HCT116 (cell line): ENCODE data around the gene MZB1. TPM values are rescaled to one million over a fixed set of nuclear protein-coding genes. Genes with fewer than 3 reads are reported as not detected.

Experiments used
- ATAC-seq: fragments of 200-7000 bp; cut with Tn5 transposase; 2 replicates; pipeline ENCODE4 v1.9.1; 2020; ENCODE audit warnings: mild to moderate bottlenecking, moderate library complexity
- BruUV-seq: library from RNA; stranded (reverse); fragments of 400-500 nt; replicated peaks from 2 replicates; lab custom pipeline; 2021; lab: Mats Ljungman, UMichigan
- CTCF ChIA-PET: fragments of 300-600 bp; sonication (Branson Sonifier 250); formaldehyde crosslinking; loops from one replicate; lab custom pipeline; 2021; ENCODE audit warnings: antibody characterized with exemption; lab: Charles Lee
- POLR2A ChIA-PET: fragments of 300-600, 350-600 bp; sonication (Branson Sonifier 250); formaldehyde crosslinking; loops from one replicate; lab custom pipeline; 2021; ENCODE audit warnings: antibody characterized with exemption; lab: Charles Lee
- RAD21 ChIA-PET, 2 experiments: fragments of 300-600 bp; sonication (Branson Sonifier 250); formaldehyde crosslinking; loops; one replicate each; lab custom pipeline; 2023; ENCODE audit warnings: low total read pairs in 2 of 2; ENCODE audit not compliant: uncharacterized antibody in 2 of 2, unreplicated experiment in 2 of 2, low non-redundant PET in 1 of 2; lab: Charles Lee
- DNase-seq: peaks from one replicate; pipeline ENCODE4 v3.0.0-alpha.2; 2010; ENCODE audit warnings: low read depth, low spot score
- H2AFZ ChIP-seq: fragments of 200-600 bp; shearing (Covaris generic), sonication (generic); 2 replicates; pipeline ENCODE4 v1.6.1; 2017; ENCODE audit warnings: low read depth, mixed run types, mixed read lengths, antibody characterized with exemption, low read length; ENCODE audit not compliant: poor library complexity, severe bottlenecking
- H3K27ac ChIP-seq: 2 replicates; pipeline ENCODE4 v1.5.1; 2012; ENCODE audit warnings: low read depth, low read length
- H3K27me3 ChIP-seq: fragments of 200-600 bp; sonication (generic); 2 replicates; pipeline ENCODE4 v1.6.1; 2016; ENCODE audit warnings: mixed run types, low read length, mixed read lengths; ENCODE audit not compliant: insufficient read depth
- H3K36me3 ChIP-seq, 2 experiments: fragments of 200-500 bp in 1 of 2; fragments of 200-600 bp in 1 of 2; sonication (Bioruptor generic) in 1 of 2; sonication (generic) in 1 of 2; 2 replicates each; pipeline versions ENCODE4 v1.5.1 to v1.6.1; 2014 to 2016; ENCODE audit warnings: low read length in 2 of 2, inconsistent platforms in 1 of 2, mixed read lengths in 1 of 2, mixed run types in 1 of 2; ENCODE audit not compliant: insufficient read depth in 2 of 2, control insufficient read depth in 1 of 2
- H3K4me1 ChIP-seq, 2 experiments: fragments of 200-600 bp in 1 of 2; sonication (generic) in 1 of 2; 2 replicates each; pipeline versions ENCODE4 v1.5.1 to v1.6.1; 2012 to 2017; ENCODE audit warnings: low read length in 2 of 2, inconsistent platforms in 1 of 2, mild to moderate bottlenecking in 1 of 2, mixed read lengths in 1 of 2, mixed run types in 1 of 2, moderate library complexity in 1 of 2; ENCODE audit not compliant: insufficient read depth in 2 of 2, control insufficient read depth in 1 of 2
- H3K4me2 ChIP-seq: fragments of 200-600 bp; sonication (generic); 2 replicates; pipeline ENCODE4 v1.6.1; 2017; ENCODE audit warnings: mixed run types, low read length, mixed read lengths
- H3K4me3 ChIP-seq, 2 experiments: fragments of 200-600 bp in 1 of 2; sonication (generic) in 1 of 2; replicated peaks in 1 of 2; 2 replicates each; pipeline ENCODE4 v1.5.1; 2011 to 2016; ENCODE audit warnings: low read length in 2 of 2, control low read depth in 1 of 2, low read depth in 1 of 2, mild to moderate bottlenecking in 1 of 2, mixed read lengths in 1 of 2, mixed run types in 1 of 2
- H3K79me2 ChIP-seq: fragments of 200-600 bp; sonication (generic); 2 replicates; pipeline ENCODE4 v1.6.1; 2017; ENCODE audit warnings: mild to moderate bottlenecking, mixed run types, low read length, moderate library complexity, mixed read lengths; ENCODE audit not compliant: insufficient read depth
- H3K9ac ChIP-seq: fragments of 200-600 bp; sonication (generic); 2 replicates; pipeline ENCODE4 v1.6.1; 2016; ENCODE audit warnings: low read length, mixed read lengths
- H3K9me2 ChIP-seq: fragments of 200-600 bp; sonication (generic), shearing (Covaris generic); 2 replicates; pipeline ENCODE4 v1.6.1; 2017; ENCODE audit warnings: mixed run types, mild to moderate bottlenecking, moderate library complexity; ENCODE audit not compliant: insufficient read depth
- H3K9me3 ChIP-seq, 2 experiments: fragments of 200-500 bp in 1 of 2; fragments of 200-600 bp in 1 of 2; sonication (Bioruptor generic) in 1 of 2; sonication (generic) in 1 of 2; 2 replicates each; pipeline ENCODE4 v1.6.1; 2014 to 2017; ENCODE audit warnings: low read length in 2 of 2, mixed read lengths in 2 of 2, inconsistent platforms in 1 of 2, low read depth in 1 of 2, mild to moderate bottlenecking in 1 of 2, mixed run types in 1 of 2, moderate library complexity in 1 of 2; ENCODE audit not compliant: control insufficient read depth in 1 of 2, insufficient read depth in 1 of 2
- H4K20me1 ChIP-seq: fragments of 200-600 bp; sonication (generic), shearing (Covaris generic); 2 replicates; pipeline ENCODE4 v1.6.1; 2017; ENCODE audit warnings: mixed run types, mild to moderate bottlenecking, moderate library complexity; ENCODE audit not compliant: insufficient read depth
- CBX3 ChIP-seq: IDR thresholded peaks from 2 replicates; pipeline ENCODE4 v1.6.1; 2012; ENCODE audit warnings: low read depth
- EGR1 ChIP-seq: IDR thresholded peaks from 2 replicates; pipeline ENCODE4 v1.6.1; 2012; ENCODE audit warnings: low read depth
- ELF1 ChIP-seq: IDR thresholded peaks from 2 replicates; pipeline ENCODE4 v1.6.1; 2012; ENCODE audit warnings: low read depth, borderline replicate concordance
- FOSL1 ChIP-seq: IDR thresholded peaks from 2 replicates; pipeline ENCODE4 v1.6.1; 2012; ENCODE audit warnings: low read depth
- JUND ChIP-seq: IDR thresholded peaks from 2 replicates; pipeline ENCODE4 v1.6.1; 2012
- POLR2AphosphoS5 ChIP-seq: IDR thresholded peaks from 2 replicates; pipeline ENCODE4 v1.6.1; 2011; ENCODE audit warnings: mild to moderate bottlenecking, low read depth, low read length, moderate library complexity
- RAD21 ChIP-seq: IDR thresholded peaks from 2 replicates; pipeline ENCODE4 v1.6.1; 2012; ENCODE audit warnings: low read depth, mild to moderate bottlenecking
- SIN3A ChIP-seq: IDR thresholded peaks from 2 replicates; pipeline ENCODE4 v1.6.1; 2012; ENCODE audit warnings: low read depth
- SP1 ChIP-seq: IDR thresholded peaks from 2 replicates; pipeline ENCODE4 v1.6.1; 2012; ENCODE audit warnings: low read depth
- YY1 ChIP-seq: IDR thresholded peaks from 2 replicates; pipeline ENCODE4 v1.6.1; 2011; ENCODE audit warnings: low read length, low read depth, moderate library complexity, mild to moderate bottlenecking; ENCODE audit not compliant: insufficient replicate concordance; ENCODE audit errors: extremely low read depth
- intact Hi-C: fragments of 100-400 bp; cut with micrococcal nuclease; formaldehyde crosslinking; loops from 2 replicates; pipeline ENCODE4 v1.10.0; 2022
- total RNA-seq: library from RNA; stranded (reverse); gene quantifications from one replicate; pipeline ENCODE4 v1.2.1, GENCODE V29; 2021; ENCODE audit not compliant: unreplicated experiment
- TF ChIP-seq, protein P1 (sequence below), 3 experiments: fragments of 200-600 bp in 1 of 3; sonication (generic) in 1 of 3; IDR thresholded peaks in 2 of 3; conservative IDR thresholded peaks in 1 of 3; 2 replicates each; pipeline ENCODE4 v1.5.1; 2012 to 2017; ENCODE audit warnings: low read depth in 2 of 3, low read length in 2 of 3, antibody characterized with exemption in 1 of 3, borderline replicate concordance in 1 of 3, control low read depth in 1 of 3, mild to moderate bottlenecking in 1 of 3, mixed read lengths in 1 of 3, mixed run types in 1 of 3, moderate library complexity in 1 of 3; ENCODE audit not compliant: insufficient read depth in 1 of 3
- TF ChIP-seq, protein P2 (sequence below): IDR thresholded peaks from 2 replicates; pipeline ENCODE4 v1.6.1; 2011; ENCODE audit warnings: mild to moderate bottlenecking, low read length, moderate library complexity; ENCODE audit not compliant: insufficient replicate concordance; ENCODE audit errors: extremely low read depth

MZB1 gene
- total RNA-seq, 1 experiment from 2014 or later: 0.81 TPM

DNA sequence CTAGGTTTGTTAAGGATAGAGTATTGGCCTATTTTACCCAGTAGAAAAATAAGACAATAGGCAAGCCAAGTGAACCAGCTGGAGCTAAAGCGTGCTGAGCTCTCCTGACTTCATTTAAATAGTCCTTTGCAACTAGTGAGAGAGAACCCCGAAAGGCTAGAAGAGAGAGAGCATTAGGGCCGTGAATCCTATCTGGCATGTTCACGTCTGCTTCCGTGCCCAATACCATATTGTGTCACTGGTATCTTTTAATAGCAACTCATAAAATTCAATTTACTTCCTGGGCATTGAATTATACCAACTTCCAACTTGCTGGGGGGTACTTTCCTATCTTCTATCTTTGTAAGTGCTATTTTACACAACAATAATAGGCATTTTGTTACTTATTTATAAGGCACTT lies 35.8 kb upstream of the MZB1 start:
- Histone ChIP-seq H3K4me2 (no peak overlapping the region), H3K9me2 (no peaks in the 10 kb centered on the region), H3K27ac (no peak overlapping the region), H3K9ac (no peak overlapping the region)
- no peak for ATAC-seq
- TF ChIP-seq, protein P1, sequence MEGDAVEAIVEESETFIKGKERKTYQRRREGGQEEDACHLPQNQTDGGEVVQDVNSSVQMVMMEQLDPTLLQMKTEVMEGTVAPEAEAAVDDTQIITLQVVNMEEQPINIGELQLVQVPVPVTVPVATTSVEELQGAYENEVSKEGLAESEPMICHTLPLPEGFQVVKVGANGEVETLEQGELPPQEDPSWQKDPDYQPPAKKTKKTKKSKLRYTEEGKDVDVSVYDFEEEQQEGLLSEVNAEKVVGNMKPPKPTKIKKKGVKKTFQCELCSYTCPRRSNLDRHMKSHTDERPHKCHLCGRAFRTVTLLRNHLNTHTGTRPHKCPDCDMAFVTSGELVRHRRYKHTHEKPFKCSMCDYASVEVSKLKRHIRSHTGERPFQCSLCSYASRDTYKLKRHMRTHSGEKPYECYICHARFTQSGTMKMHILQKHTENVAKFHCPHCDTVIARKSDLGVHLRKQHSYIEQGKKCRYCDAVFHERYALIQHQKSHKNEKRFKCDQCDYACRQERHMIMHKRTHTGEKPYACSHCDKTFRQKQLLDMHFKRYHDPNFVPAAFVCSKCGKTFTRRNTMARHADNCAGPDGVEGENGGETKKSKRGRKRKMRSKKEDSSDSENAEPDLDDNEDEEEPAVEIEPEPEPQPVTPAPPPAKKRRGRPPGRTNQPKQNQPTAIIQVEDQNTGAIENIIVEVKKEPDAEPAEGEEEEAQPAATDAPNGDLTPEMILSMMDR (IDR thresholded peaks at IDR 0.05 in 2 of 3, conservative IDR thresholded peaks at IDR 0.05 in 1 of 3; ENCODE audit: borderline replicate concordance in 1 of 3, insufficient read depth in 1 of 3, low read depth in 2 of 3, low read length in 2 of 3): no peak
- TF ChIP-seq, all 23 proteins: peak for 0
- Histone ChIP-seq H3K4me1 (no peaks in the 10 kb centered on the region), H2AFZ (no peak overlapping the region), H3K79me2 (no peaks in the 10 kb centered on the region), H3K4me3 (no peak overlapping the region), H3K9me3 (no peaks in the 10 kb centered on the region), H3K36me3 (no peaks in the 10 kb centered on the region), H4K20me1 (no peaks in the 10 kb centered on the region), H3K27me3 (no peaks in the 10 kb centered on the region)
- ChIA-PET POLR2A (no interaction called here), RAD21 (no interaction called here), CTCF (interaction anchor here (1.1 kb wide), 1 partner anchor 88 kb away, joined by 3 read pairs; no protein-coding TSS in a partner anchor)
- no peak for DNase-seq
- no TSS peak for BruUV-seq
- intact Hi-C loops: no loop called here

DNA sequence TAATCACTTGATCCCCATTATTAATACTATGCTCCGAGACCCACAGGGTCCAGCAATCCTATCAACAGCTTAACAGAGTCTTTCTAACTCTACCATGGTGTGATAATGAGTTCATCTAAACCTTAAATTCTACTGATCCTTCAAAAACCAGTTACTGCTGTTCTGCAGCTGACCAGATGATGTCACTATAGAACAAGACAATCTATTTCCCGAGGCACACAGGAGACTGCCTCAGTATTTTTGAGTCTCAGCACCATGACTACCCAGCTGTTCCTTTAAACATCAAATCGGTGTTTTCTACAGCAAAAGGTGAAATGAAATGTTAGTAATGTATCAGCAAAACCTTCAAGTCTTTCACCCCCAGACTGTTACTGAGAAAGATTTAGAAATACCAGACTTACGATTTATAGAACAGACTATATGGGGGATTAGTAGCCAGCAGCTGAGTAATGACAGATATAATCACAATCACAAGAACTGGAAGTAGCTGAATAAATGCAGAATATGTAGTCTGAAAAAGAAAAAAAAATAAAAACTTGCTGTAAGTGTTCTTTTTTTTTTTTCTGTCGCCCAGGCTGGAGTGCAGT lies 32.7 kb upstream of the MZB1 start:
- Histone ChIP-seq H3K4me2 (no peak overlapping the region), H2AFZ (no peak overlapping the region), H3K4me1 (peaks cover 0 to 7% of the 10 kb centered on the region in 2 experiments; a peak in 3 of 4 replicates), H3K9me2 (no peaks in the 10 kb centered on the region), H3K36me3 (no peaks in the 10 kb centered on the region), H3K9me3 (no peaks in the 10 kb centered on the region), H3K4me3 (no peak overlapping the region), H4K20me1 (no peaks in the 10 kb centered on the region), H3K27me3 (no peaks in the 10 kb centered on the region), H3K27ac (no peak overlapping the region), H3K79me2 (no peaks in the 10 kb centered on the region), H3K9ac (no peak overlapping the region)
- CTCF ChIA-PET: interaction anchor here (0.5 to 3.3 kb wide), 16 partner anchors 11 to 953 kb away, joined by 3 to 86 read pairs (median 4); partner anchors contain the start of genes SPATA24 and STING1
- RAD21 ChIA-PET: interaction anchor here (0.7 to 1.4 kb wide), 4 partner anchors 91 to 365 kb away, joined by 3 to 14 read pairs (median 4); no protein-coding TSS in a partner anchor
- BruUV-seq: no TSS peak
- intact Hi-C loops: loop anchor here (1.0 to 2.0 kb wide), 4 partner anchors 91 to 342 kb away; no protein-coding TSS in a partner anchor
- POLR2A ChIA-PET: interaction anchor here (1.0 kb wide), 1 partner anchor 91 kb away, joined by 3 read pairs; no protein-coding TSS in a partner anchor
- peak; percentile 48 for DNase-seq
- peak; percentile 89 for ATAC-seq
- no peak for TF ChIP-seq YY1
- TF ChIP-seq FOSL1: no peak
- TF ChIP-seq SP1: no peak
- TF ChIP-seq, protein P2, sequence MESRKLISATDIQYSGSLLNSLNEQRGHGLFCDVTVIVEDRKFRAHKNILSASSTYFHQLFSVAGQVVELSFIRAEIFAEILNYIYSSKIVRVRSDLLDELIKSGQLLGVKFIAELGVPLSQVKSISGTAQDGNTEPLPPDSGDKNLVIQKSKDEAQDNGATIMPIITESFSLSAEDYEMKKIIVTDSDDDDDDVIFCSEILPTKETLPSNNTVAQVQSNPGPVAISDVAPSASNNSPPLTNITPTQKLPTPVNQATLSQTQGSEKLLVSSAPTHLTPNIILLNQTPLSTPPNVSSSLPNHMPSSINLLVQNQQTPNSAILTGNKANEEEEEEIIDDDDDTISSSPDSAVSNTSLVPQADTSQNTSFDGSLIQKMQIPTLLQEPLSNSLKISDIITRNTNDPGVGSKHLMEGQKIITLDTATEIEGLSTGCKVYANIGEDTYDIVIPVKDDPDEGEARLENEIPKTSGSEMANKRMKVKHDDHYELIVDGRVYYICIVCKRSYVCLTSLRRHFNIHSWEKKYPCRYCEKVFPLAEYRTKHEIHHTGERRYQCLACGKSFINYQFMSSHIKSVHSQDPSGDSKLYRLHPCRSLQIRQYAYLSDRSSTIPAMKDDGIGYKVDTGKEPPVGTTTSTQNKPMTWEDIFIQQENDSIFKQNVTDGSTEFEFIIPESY: no peak
- TF ChIP-seq EGR1: no peak
- TF ChIP-seq POLR2AphosphoS5: no peak
- TF ChIP-seq ELF1: no peak
- TF ChIP-seq, protein P1 (IDR thresholded peaks at IDR 0.05 in 2 of 3, conservative IDR thresholded peaks at IDR 0.05 in 1 of 3; ENCODE audit: borderline replicate concordance in 1 of 3, insufficient read depth in 1 of 3, low read depth in 2 of 3, low read length in 2 of 3): peak; percentile 78 to 95 (median 95)
- TF ChIP-seq CBX3: peak; percentile 13; the same call in 1 of the 2 replicates
- TF ChIP-seq RAD21: peak; percentile 96
- no peak for TF ChIP-seq JUND
- no peak for TF ChIP-seq SIN3A
